Mesenteric fat pad (tissue), 1 donor: Measurements from ENCODE around the gene PLCH2. TPM values are rescaled to one million over a fixed set of nuclear protein-coding genes. Genes with fewer than 3 reads are reported as not detected.

Experiments used
- DNase-seq: peaks from one replicate; pipeline ENCODE4 v3.0.0-alpha.2; 2020; ENCODE audit warnings: low spot score
- total RNA-seq: library from RNA; stranded (reverse); fragmentation: NEBNext Ultra II Directional; extraction: Animal tissue kit (Norgen Biotek cat#: 25700); gene quantifications from one replicate; pipeline ENCODE4 v1.2.1, GENCODE V29; 2021
- donor health status: DM: yes; HTN: yes; CAD: no.

Gene PLCH2
- total RNA-seq, 1 donor from 2014 or later = 0.55 TPM

- no peak for DNase-seq
These were observed 53.1 kb downstream of the PLCH2 start for GRCh38 chr1:2528966-2529783.

GRCh38 chr1:2529784-2530512 is 53.9 kb downstream of the PLCH2 start, which contains the start of gene HES5:
Gene HES5, minus strand, starts transcription at chr1:2530263. Its CDS starts 99 bp downstream, at chr1:2530164.
- no peak for DNase-seq

GRCh38 chr1:2530513-2531361 is 54.6 kb downstream of the PLCH2 start:
- DNase-seq = no peak

- DNase-seq = no peak
These were observed 56.5 kb downstream of the PLCH2 start for GRCh38 chr1:2532485-2533160.

GRCh38 chr1:2533365-2533764 is 57.3 kb downstream of the PLCH2 start:
- DNase-seq = no peak

GRCh38 chr1:2534315-2534686 is 58.2 kb downstream of the PLCH2 start:
- DNase-seq = no peak

- no peak for DNase-seq
These were observed 58.8 kb downstream of the PLCH2 start for GRCh38 chr1:2534687-2535441.

- DNase-seq = no peak
These were observed 59.4 kb downstream of the PLCH2 start for GRCh38 chr1:2535455-2535854.

GRCh38 chr1:2535981-2536380 is 59.9 kb downstream of the PLCH2 start:
- no peak for DNase-seq

GRCh38 chr1:2537784-2538115 is 61.7 kb downstream of the PLCH2 start:
- DNase-seq = no peak

- no peak for DNase-seq
These were observed 62.3 kb downstream of the PLCH2 start for GRCh38 chr1:2538376-2538775.

GRCh38 chr1:2538872-2539271 is 62.8 kb downstream of the PLCH2 start:
- DNase-seq = no peak

- DNase-seq = no peak
These were observed 63.3 kb downstream of the PLCH2 start for GRCh38 chr1:2539312-2539907.

GRCh38 chr1:2540816-2541492 is 64.9 kb downstream of the PLCH2 start:
- DNase-seq = no peak

- DNase-seq = no peak
These were observed 65.6 kb downstream of the PLCH2 start for GRCh38 chr1:2541619-2542245.

- no peak for DNase-seq
These were observed 66.3 kb downstream of the PLCH2 start for GRCh38 chr1:2542246-2542915.

- DNase-seq = no peak
These were observed 67.5 kb downstream of the PLCH2 start for GRCh38 chr1:2543543-2544092.
